K562 (cell line): ENCODE measurements around the gene ITSN1.

ENCODE experiments used
- CBX8 ChIP-seq: fragments of 200-600 bp; sonication (generic); IDR thresholded peaks from 2 replicates; pipeline ENCODE4 v1.6.1; 2012; ENCODE audit warnings: borderline replicate concordance, mixed run types, low read depth, mild to moderate bottlenecking, moderate library complexity, mixed read lengths, low read length, control low read depth, inconsistent platforms; ENCODE audit not compliant: poor library complexity, severe bottlenecking; ENCODE audit errors: extremely low read depth
- CTCF ChIP-seq, 3 experiments: IDR thresholded peaks in 2 of 3; conservative IDR thresholded peaks in 1 of 3; 2 replicates each; pipeline ENCODE4 v1.5.1; 2011 to 2012; ENCODE audit warnings: low read length in 3 of 3, mild to moderate bottlenecking in 3 of 3, control low read depth in 2 of 3, improper control_type of control experiment in 1 of 3, inconsistent platforms in 1 of 3, low read depth in 1 of 3, mixed read lengths in 1 of 3, moderate library complexity in 1 of 3; ENCODE audit not compliant: insufficient read depth in 2 of 3
- FOSL1 ChIP-seq: fragments of 200-800 bp; sonication (Bioruptor generic); conservative IDR thresholded peaks from 2 replicates; pipeline ENCODE4 v1.6.1; 2016; ENCODE audit warnings: missing genetic modification characterization, missing compliant biosample characterization
- SP1 ChIP-seq: sonication (generic); formaldehyde crosslinking; IDR thresholded peaks from 2 replicates; pipeline ENCODE4 v1.8.1; 2022; ENCODE audit warnings: mild to moderate bottlenecking, missing genetic modification reagents
- THRB ChIP-seq: fragments of 450-650 bp; formaldehyde crosslinking; conservative IDR thresholded peaks from 2 replicates; pipeline ENCODE4 v1.4.0; 2022; ENCODE audit warnings: mild to moderate bottlenecking, missing genetic modification characterization
- ZNF586 ChIP-seq: fragments of 450-650 bp; formaldehyde crosslinking; conservative IDR thresholded peaks from 2 replicates; pipeline ENCODE4 v1.4.0; 2020; ENCODE audit warnings: mild to moderate bottlenecking, moderate library complexity

- no peak for TF ChIP-seq CTCF (IDR thresholded peaks at IDR 0.05 in 2 of 3, conservative IDR thresholded peaks at IDR 0.05 in 1 of 3; ENCODE audit: insufficient read depth in 2 of 3, low read depth in 1 of 3, low read length in 3 of 3)
- no peak for TF ChIP-seq FOSL1 (tag)
- TF ChIP-seq THRB = no peak
- no peak for TF ChIP-seq SP1 (CRISPR knock-in tag)
- TF ChIP-seq ZNF586 (CRISPR knock-in tag) = no peak
- TF ChIP-seq CBX8 = no peak
Observed at GRCh38 chr21:33651965-33652680, 9.8 kb downstream of the ITSN1 start.
